ENCODE results near the gene DPAGT1. TPM values are rescaled to one million over a fixed set of nuclear protein-coding genes. Genes with fewer than 3 reads are reported as not detected.
"Not testable (repeated sequence)": the region's sequence is repeated elsewhere in the genome, so short reads cannot be mapped to it uniquely, and the experiment has no call there.

Gene DPAGT1
- total RNA-seq (2014; rRNA removed; shearing (Covaris generic)), result 67.2 and 93.2 TPM in 2 replicates

GRCh38 chr11:119101759-119102423, at the start of gene DPAGT1:
DPAGT1 (minus strand) TSS chr11:119101853; CDS start chr11:119101655, 198 bp downstream.
- peak; percentile 99 for DNase-seq (ENCODE audit: low spot score)

GRCh38 chr11:119149786-119150275, 48.2 kb upstream of the DPAGT1 start:
- no peak for DNase-seq (ENCODE audit: low spot score)

- DNase-seq (ENCODE audit: low spot score), result no peak
Observed at GRCh38 chr11:119149018-119149785, 47.5 kb upstream of the DPAGT1 start, which contains the start of gene ABCG4. ABCG4 (plus strand) TSS chr11:119149052; CDS start chr11:119149966, 914 bp downstream.

GRCh38 chr11:119148720-119149017, 47.0 kb upstream of the DPAGT1 start:
- DNase-seq (ENCODE audit: low spot score), result no peak

GRCh38 chr11:119147604-119148333, 46.1 kb upstream of the DPAGT1 start:
- no peak for DNase-seq (ENCODE audit: low spot score)

- DNase-seq (ENCODE audit: low spot score), result no peak
Observed at GRCh38 chr11:119145551-119145950, 43.9 kb upstream of the DPAGT1 start.

- peak; percentile 86 for DNase-seq (ENCODE audit: low spot score)
Observed at GRCh38 chr11:119144825-119145486, 43.3 kb upstream of the DPAGT1 start.

- DNase-seq (ENCODE audit: low spot score), result not testable (repeated sequence)
Observed at GRCh38 chr11:119139276-119139675, 37.6 kb upstream of the DPAGT1 start.

- peak; percentile 49 for DNase-seq (ENCODE audit: low spot score)
Observed at GRCh38 chr11:119134389-119134978, 32.8 kb upstream of the DPAGT1 start.

GRCh38 chr11:119130662-119131061, 29.0 kb upstream of the DPAGT1 start:
- no peak for DNase-seq (ENCODE audit: low spot score)

GRCh38 chr11:119126675-119127268, 25.1 kb upstream of the DPAGT1 start:
- DNase-seq (ENCODE audit: low spot score), result no peak

- no peak for DNase-seq (ENCODE audit: low spot score)
Observed at GRCh38 chr11:119125821-119126220, 24.2 kb upstream of the DPAGT1 start.

GRCh38 chr11:119121811-119122124, 20.1 kb upstream of the DPAGT1 start:
- DNase-seq (ENCODE audit: low spot score), result no peak

GRCh38 chr11:119121008-119121810, 19.6 kb upstream of the DPAGT1 start, which contains the start of gene HINFP:
HINFP (plus strand) TSS chr11:119121580; CDS start chr11:119126945, 5,365 bp downstream.
- DNase-seq (ENCODE audit: low spot score), result peak; percentile 100

- DNase-seq (ENCODE audit: low spot score), result no peak
Observed at GRCh38 chr11:119120639-119121007, 19.0 kb upstream of the DPAGT1 start.

GRCh38 chr11:119118946-119119345, 17.3 kb upstream of the DPAGT1 start:
- no peak for DNase-seq (ENCODE audit: low spot score)

GRCh38 chr11:119118227-119118626, 16.6 kb upstream of the DPAGT1 start:
- DNase-seq (ENCODE audit: low spot score), result no peak

GRCh38 chr11:119117004-119117706, 15.5 kb upstream of the DPAGT1 start:
- no peak for DNase-seq (ENCODE audit: low spot score)

GRCh38 chr11:119116601-119117000, 14.9 kb upstream of the DPAGT1 start:
- no peak for DNase-seq (ENCODE audit: low spot score)

Data from HT-29 (cell line).